Choroid plexus epithelial cell (primary cell): ENCODE measurements around the gene HHIPL1.

Source experiments
- DNase-seq: peaks from one replicate; pipeline ENCODE4 v3.0.0-alpha.2; 2010; ENCODE audit warnings: low read depth
- H3K4me3 ChIP-seq: 2 replicates; pipeline ENCODE4 v1.5.1; 2011; ENCODE audit warnings: low read depth, mild to moderate bottlenecking, control low read depth, low read length, moderate library complexity
- CTCF ChIP-seq: conservative IDR thresholded peaks from 2 replicates; pipeline ENCODE4 v1.5.1; 2011; ENCODE audit warnings: low read depth, mild to moderate bottlenecking, control low read depth, inconsistent platforms, low read length, moderate library complexity

The HHIPL1 gene

GRCh38 chr14:99671235-99672224 is 26.6 kb downstream of the HHIPL1 start:
- no peak for DNase-seq
- TF ChIP-seq CTCF = no peak
- H3K4me3 ChIP-seq = no peak overlapping the region

GRCh38 chr14:99672506-99673304 is 27.8 kb downstream of the HHIPL1 start:
- H3K4me3 ChIP-seq = no peak overlapping the region
- no peak for TF ChIP-seq CTCF
- DNase-seq = no peak

GRCh38 chr14:99673305-99674063 is 28.6 kb downstream of the HHIPL1 start:
- DNase-seq = no peak
- no peak for TF ChIP-seq CTCF
- no peak overlapping the region for H3K4me3 ChIP-seq

GRCh38 chr14:99674064-99674650 is 29.2 kb downstream of the HHIPL1 start:
- no peak for DNase-seq
- no peak overlapping the region for H3K4me3 ChIP-seq
- no peak for TF ChIP-seq CTCF

GRCh38 chr14:99674776-99675381 is 29.9 kb downstream of the HHIPL1 start:
- TF ChIP-seq CTCF = no peak
- no peak overlapping the region for H3K4me3 ChIP-seq
- DNase-seq = no peak

GRCh38 chr14:99675382-99675835 is 30.5 kb downstream of the HHIPL1 start:
- no peak overlapping the region for H3K4me3 ChIP-seq
- no peak for TF ChIP-seq CTCF
- no peak for DNase-seq
